Fibroblast of skin of abdomen (primary cell): ENCODE data around the gene TJP1.
"Not testable (repeated sequence)": the region's sequence is repeated elsewhere in the genome, so short reads cannot be mapped to it uniquely, and the experiment has no call there.

Experiments used
- DNase-seq: peaks from one replicate; pipeline ENCODE4 v3.0.0-alpha.2; 2013

Gene TJP1

GRCh38 chr15:29657476-29657817 is 164.8 kb downstream of the TJP1 start:
- DNase-seq = not testable (repeated sequence)

DNA sequence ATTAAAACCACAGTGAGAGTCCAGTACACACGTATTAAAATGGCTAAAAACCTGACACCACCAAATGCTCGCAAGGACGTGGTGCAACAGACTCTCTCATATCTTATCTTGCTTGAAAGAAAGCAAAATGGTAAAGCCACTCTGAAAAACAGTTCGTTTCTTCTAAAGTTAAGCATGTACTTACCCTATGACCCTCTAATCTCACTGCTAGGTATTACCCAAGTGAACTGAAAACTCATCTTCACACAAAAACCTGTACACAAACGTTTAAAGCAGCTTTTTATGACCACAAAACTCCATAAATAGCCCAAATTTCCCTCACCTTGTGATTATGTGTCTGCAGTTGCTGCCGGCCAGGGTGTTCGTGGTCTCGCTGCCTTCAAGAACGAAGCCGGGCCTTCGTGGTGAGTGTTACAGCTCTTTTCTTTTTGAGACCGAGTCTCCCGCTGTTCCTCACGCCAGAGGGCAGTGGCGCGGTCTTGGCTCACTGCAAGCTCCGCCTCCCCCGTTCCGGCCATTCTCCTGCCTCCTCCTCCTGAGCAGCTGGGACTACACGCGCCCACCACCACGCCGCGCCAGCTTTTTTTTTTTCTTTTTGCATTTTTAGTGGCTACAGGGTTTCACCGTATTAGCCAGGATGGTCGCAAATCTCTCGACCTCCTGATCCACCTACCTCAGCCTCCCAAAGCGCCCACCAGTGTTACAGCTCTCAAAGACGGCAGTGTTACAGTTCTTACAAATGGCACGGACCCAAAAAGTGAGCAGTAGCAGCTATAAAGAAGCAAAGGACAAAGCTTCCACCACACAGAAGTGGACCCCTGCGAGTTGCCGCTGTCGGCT is 165.4 kb downstream of the TJP1 start:
- no peak for DNase-seq

GRCh38 chr15:29652595-29652994 is 169.7 kb downstream of the TJP1 start:
- no peak for DNase-seq

GRCh38 chr15:29651476-29652233 is 170.6 kb downstream of the TJP1 start:
- no peak for DNase-seq
